GM21737 (cell line): ENCODE results near the gene LRRC55.

Experiments
- ATAC-seq: cut with Tn5 transposase; IDR thresholded peaks from one replicate; pipeline ENCODE4 v1.9.1; 2021; ENCODE audit warnings: mild to moderate bottlenecking, moderate library complexity; ENCODE audit not compliant: unreplicated experiment

LRRC55 gene

DNA sequence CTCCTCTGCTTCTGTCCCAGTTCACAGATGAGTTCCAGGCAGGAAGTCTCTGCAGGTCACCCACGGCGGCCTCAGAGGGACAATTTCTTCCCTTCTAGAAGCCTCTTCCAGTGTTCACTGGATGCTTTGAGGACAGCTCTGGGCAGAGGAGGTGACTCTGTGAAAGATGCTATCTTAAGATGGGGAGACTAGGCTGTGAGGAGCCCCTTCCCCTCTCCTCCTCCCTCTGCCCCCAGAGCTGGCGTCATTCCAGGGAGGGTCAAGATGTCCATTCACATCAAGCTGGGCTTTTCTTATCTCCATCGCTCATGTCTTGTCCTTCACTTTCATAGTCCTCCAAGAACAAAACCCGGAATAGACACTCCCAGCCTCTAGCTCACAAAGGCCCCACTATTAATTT, 51.9 kb downstream of the LRRC55 start:
- ATAC-seq: no peak

DNA sequence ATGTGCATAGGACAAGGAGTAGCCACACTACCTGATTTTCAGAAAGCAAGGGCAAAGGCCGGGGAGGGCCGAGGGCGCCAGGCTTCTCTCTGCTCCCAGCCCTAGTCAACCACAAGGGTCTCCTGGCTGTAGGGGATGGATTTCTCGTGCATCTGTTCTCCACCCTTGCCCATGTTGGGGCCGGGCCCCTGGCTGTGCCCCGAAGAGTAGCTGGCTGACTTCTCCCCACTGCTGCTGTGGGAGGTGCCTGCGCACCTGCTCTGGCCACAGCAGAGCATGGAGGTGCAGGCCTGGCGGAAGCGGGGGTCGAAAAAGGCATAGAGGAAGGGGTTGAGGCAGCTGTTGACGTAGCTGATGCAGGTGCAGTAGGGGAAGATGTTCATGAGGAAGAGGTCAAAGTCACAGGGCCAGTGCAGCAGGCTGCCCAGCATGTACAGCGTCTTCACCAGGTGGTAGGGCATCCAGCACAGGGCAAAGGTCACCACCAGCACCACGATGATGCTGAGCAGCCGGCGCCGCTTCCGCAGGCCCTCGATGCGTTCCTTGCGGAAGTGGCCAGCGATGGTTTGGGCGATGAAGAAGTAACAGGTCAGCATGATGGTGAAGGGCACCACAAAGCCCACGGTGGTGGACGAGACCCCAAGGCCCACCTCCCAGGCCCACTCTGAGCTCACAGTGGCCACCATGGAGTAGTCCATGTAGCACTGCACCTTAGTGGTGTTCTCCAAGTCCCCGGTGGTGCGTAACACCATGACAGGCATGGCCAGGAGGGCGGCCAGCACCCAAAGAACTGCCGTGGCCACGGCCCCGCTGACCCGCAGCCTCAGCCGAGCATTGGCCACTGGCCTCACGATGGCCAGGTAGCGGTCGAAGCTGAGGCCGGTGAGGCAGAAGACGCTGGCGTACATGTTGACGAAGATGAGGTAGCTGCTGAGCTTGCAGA, 54.3 kb downstream of the LRRC55 start:
- ATAC-seq: no peak

DNA sequence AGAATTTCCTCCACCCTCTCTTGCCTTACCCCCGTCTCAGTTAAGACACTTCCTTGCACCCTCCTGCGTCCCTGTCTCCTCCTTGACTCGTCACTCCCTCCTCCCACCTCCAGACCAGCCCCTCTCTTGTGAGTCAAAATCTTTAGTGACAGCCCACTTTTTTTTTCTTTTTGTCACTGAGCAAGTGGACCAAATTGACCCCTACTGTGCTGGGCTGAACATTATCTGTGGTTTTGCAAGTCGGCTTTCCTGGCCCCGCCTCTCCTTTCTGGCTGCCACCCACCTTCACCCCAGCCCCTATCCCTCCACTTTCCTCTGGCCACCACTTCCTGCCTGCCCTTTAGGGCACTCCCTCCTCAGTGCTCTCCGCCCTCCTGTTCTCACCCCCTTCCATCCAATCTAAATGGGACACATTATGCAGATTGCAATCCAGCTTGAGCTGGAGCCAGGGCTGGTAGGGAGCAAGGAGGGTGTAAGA, 55.5 kb downstream of the LRRC55 start, which contains the start of gene APLNR:
TSS of gene APLNR (minus strand) at position 47 of the 478 bp plus-strand sequence. CDS start 246 bp downstream, outside the sequence.
- ATAC-seq: no peak

DNA sequence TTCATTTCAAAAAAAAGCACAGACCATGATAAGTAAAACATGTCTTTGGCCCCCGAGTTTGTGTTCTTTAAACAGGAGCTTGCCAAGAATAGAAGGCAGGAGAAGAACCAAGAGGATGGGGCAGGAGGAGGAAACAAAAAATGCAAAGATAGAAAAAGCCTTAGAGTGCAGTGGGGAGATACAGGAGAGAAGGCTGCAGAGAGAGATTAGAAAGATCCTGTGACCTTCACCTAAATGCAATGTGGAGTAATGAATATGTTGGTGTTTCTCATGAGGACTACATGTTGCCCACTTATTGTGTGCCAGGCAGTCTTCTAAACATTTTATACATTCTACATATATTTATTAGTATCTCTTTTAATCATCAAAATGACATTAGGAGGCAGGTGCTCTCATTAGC, 57.6 kb downstream of the LRRC55 start:
- no peak for ATAC-seq

DNA sequence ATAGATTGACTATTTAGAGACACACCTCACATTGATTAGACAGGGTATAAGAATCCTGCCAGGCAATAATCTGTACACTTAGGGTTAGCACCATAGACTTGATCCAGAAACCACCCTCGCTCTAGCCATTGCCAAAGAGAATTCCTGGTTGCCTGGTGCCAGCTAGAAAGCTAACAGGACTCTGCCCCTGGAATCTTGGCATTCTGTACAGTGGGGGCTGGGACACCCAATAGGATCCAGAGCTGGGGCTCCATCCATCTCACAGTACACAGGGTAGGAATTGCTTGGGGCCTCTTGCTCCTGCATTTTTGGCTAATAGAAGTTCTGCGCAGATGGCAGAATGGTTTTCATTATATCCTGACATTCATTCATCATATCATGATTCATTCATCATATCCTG, 58.3 kb downstream of the LRRC55 start:
- ATAC-seq: no peak

DNA sequence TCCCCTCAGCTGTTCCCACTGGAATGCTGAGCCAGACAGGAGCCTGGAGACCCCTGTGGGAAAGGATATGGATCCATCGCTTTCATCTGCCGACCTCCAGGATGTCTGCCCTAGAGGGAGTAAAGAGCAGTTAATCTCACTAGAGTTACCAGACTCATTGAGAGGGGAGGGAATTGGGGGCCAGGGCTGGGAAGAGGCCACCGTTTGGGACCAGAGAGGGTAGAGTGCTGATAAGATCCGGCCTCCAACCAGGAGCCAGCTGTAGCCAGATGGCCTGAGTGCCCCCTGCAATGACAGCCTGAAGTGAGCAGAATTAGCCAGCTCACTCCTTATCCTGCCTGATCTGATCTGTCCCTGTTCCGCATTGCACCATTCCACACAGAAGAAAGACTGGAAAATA, 59.0 kb downstream of the LRRC55 start:
- no peak for ATAC-seq
